Naive thymus-derived CD4-positive, alpha-beta T cell (primary cell): ENCODE results near the gene RETSAT. TPM values are rescaled to one million over a fixed set of nuclear protein-coding genes. Genes with fewer than 3 reads are reported as not detected.
"Not testable (repeated sequence)": the region's sequence is repeated elsewhere in the genome, so short reads cannot be mapped to it uniquely, and the experiment has no call there.

Source experiments
- ATAC-seq: fragments of 150-1000 bp; cut with Tn5 transposase; 2 replicates; pipeline ENCODE4 v1.10.0; 2021; ENCODE audit warnings: mild to moderate bottlenecking, moderate library complexity
- CTCF ChIA-PET: fragments of 350-600 bp; sonication (Branson Sonifier 250); formaldehyde crosslinking; loops from one replicate; lab custom pipeline; 2021; ENCODE audit warnings: antibody characterized with exemption; lab: Charles Lee
- POLR2A ChIA-PET: fragments of 350-600 bp; sonication (Branson Sonifier 250); formaldehyde crosslinking; loops from one replicate; lab custom pipeline; 2021; ENCODE audit warnings: antibody characterized with exemption, inconsistent platforms; lab: Charles Lee
- DNase-seq, 9 donors: peaks; one replicate each; pipeline versions ENCODE4 v3.0.0 to v3.0.0-alpha.2; 2020 to 2022; ENCODE audit warnings: mixed read lengths in 1 of 9
- H3K27ac ChIP-seq: one replicate; pipeline ENCODE4 v1.7.0; 2013; ENCODE audit warnings: mild to moderate bottlenecking, low read depth, low read length, moderate library complexity
- H3K27me3 ChIP-seq, 2 donors: one replicate each; pipeline ENCODE4 v1.7.0; 2013; ENCODE audit warnings: low read length in 2 of 2, mild to moderate bottlenecking in 2 of 2, moderate library complexity in 2 of 2; ENCODE audit not compliant: control insufficient read depth in 2 of 2, insufficient read depth in 2 of 2
- H3K36me3 ChIP-seq, 3 experiments: 1 replicate in 2 of 3; 2 replicates in 1 of 3; pipeline ENCODE4 v1.7.0; 2013; ENCODE audit warnings: low read length in 3 of 3, mild to moderate bottlenecking in 3 of 3, moderate library complexity in 1 of 3; ENCODE audit not compliant: insufficient read depth in 3 of 3, control insufficient read depth in 2 of 3
- H3K4me1 ChIP-seq, 2 donors: one replicate each; pipeline ENCODE4 v1.7.0; 2013; ENCODE audit warnings: low read length in 2 of 2, mild to moderate bottlenecking in 2 of 2, moderate library complexity in 1 of 2; ENCODE audit not compliant: control insufficient read depth in 2 of 2, insufficient read depth in 2 of 2
- H3K4me3 ChIP-seq: 2 replicates; pipeline ENCODE4 v1.7.0; 2013; ENCODE audit warnings: mild to moderate bottlenecking, low read length
- H3K9me3 ChIP-seq, 3 experiments: 1 replicate in 2 of 3; 2 replicates in 1 of 3; pipeline ENCODE4 v1.7.0; 2013; ENCODE audit warnings: low read length in 3 of 3; ENCODE audit not compliant: control insufficient read depth in 2 of 3
- H3K27ac Mint-ChIP-seq, 9 donors: one replicate each; pipeline ENCODE4 v1.8.0; 2020 to 2022; ENCODE audit warnings: mixed read lengths in 9 of 9, mild to moderate bottlenecking in 8 of 9, moderate library complexity in 5 of 9, inconsistent platforms in 2 of 9
- H3K27me3 Mint-ChIP-seq, 5 donors: one replicate each; pipeline ENCODE4 v1.8.0; 2021 to 2022; ENCODE audit warnings: mixed read lengths in 5 of 5, mild to moderate bottlenecking in 1 of 5
- H3K36me3 Mint-ChIP-seq, 5 donors: one replicate each; pipeline ENCODE4 v1.8.0; 2020 to 2022; ENCODE audit warnings: mixed read lengths in 5 of 5, mild to moderate bottlenecking in 3 of 5, inconsistent platforms in 1 of 5
- H3K4me1 Mint-ChIP-seq, 7 donors: one replicate each; pipeline ENCODE4 v1.8.0; 2020 to 2022; ENCODE audit warnings: mixed read lengths in 7 of 7, mild to moderate bottlenecking in 3 of 7, inconsistent platforms in 1 of 7
- H3K4me3 Mint-ChIP-seq, 10 donors: one replicate each; pipeline ENCODE4 v1.8.0; 2020 to 2022; ENCODE audit warnings: mild to moderate bottlenecking in 10 of 10, mixed read lengths in 10 of 10, moderate library complexity in 6 of 10, inconsistent platforms in 2 of 10
- H3K9me3 Mint-ChIP-seq, 11 donors: one replicate each; pipeline ENCODE4 v1.8.0; 2020 to 2022; ENCODE audit warnings: mixed read lengths in 11 of 11, mild to moderate bottlenecking in 4 of 11, inconsistent platforms in 1 of 11, moderate library complexity in 1 of 11
- intact Hi-C, 2 donors: fragments of 100-400 bp; cut with micrococcal nuclease; formaldehyde crosslinking; loops; one replicate each; pipeline ENCODE4 v1.15.1; 2023
- polyA plus RNA-seq, 2 donors: library from polyadenylated mRNA; unstranded; fragments of 300-500 nt; fragmentation: Illumina TruSeq; gene quantifications; one replicate each; pipeline ENCODE4 v1.2.3, GENCODE V29; 2021
- total RNA-seq, 6 experiments: library from RNA in 5 of 6; stranded (reverse) in 5 of 6; gene quantifications; 1 replicate in 5 of 6; 2 replicates in 1 of 6; pipeline ENCODE4 v1.2.3 and lab custom pipeline; 2021 to 2026

Gene RETSAT
- total and polyA plus RNA-seq, 7 experiments from 2014 or later, result 8.9 to 30.5 (median 19.5) TPM

- no peaks in the 10 kb centered on the region for H3K27me3 ChIP-seq
- peaks cover 34 to 65% (median 52%) of the 10 kb centered on the region in 5 donors for H3K36me3 Mint-ChIP-seq
- no peaks in the 10 kb centered on the region for H3K27me3 Mint-ChIP-seq
- no peaks in the 10 kb centered on the region for H3K4me1 Mint-ChIP-seq
- H3K9me3 ChIP-seq, result no peaks in the 10 kb centered on the region
- peak overlapping the region in 1 of 9 donors; percentile 77 for H3K27ac Mint-ChIP-seq
- DNase-seq, result no peak
- no peak for ATAC-seq
- ChIA-PET CTCF (no interaction called here), POLR2A (interaction anchor here (0.9 kb wide), 1 partner anchor 185 kb away, joined by 3 read pairs; the partner anchor contains the start of gene GGCX)
- H3K4me3 ChIP-seq, result no peak overlapping the region
- peaks cover 0 to 36% (median 8%) of the 10 kb centered on the region in 3 experiments for H3K36me3 ChIP-seq
- H3K4me1 ChIP-seq, result no peaks in the 10 kb centered on the region
- intact Hi-C loops, result no loop called here
- H3K27ac ChIP-seq, result no peak overlapping the region
- no peak overlapping the region for H3K4me3 Mint-ChIP-seq
- H3K9me3 Mint-ChIP-seq, result peaks cover 0 to 17% (median 2%) of the 10 kb centered on the region in 11 donors
Observed at GRCh38 chr2:85376291-85377065, 22.1 kb upstream of the RETSAT start.

GRCh38 chr2:85371045-85371444 is 16.7 kb upstream of the RETSAT start:
- ATAC-seq (no peak), DNase-seq (no peak)
- peaks cover 0 to 24% (median 0%) of the 10 kb centered on the region in 3 experiments for H3K36me3 ChIP-seq
- Mint-ChIP-seq H3K4me3 (no peak overlapping the region), H3K9me3 (no peaks in the 10 kb centered on the region), H3K27ac (no peak overlapping the region), H3K4me1 (peaks cover 0 to 2% (median 0%) of the 10 kb centered on the region in 7 donors), H3K36me3 (peaks cover 6 to 36% (median 29%) of the 10 kb centered on the region in 5 donors), H3K27me3 (no peaks in the 10 kb centered on the region)
- ChIA-PET POLR2A (interaction anchor here (1.0 to 1.5 kb wide), 2 partner anchors 17 to 44 kb away, joined by 3 to 7 read pairs; partner anchors contain the start of genes RETSAT and TGOLN2), CTCF (interaction anchor here (0.7 to 1.3 kb wide), 2 partner anchors 17 to 181 kb away, joined by 3 to 4 read pairs; no protein-coding TSS in a partner anchor)
- intact Hi-C loops, result no loop called here
- H3K4me1 ChIP-seq, result no peaks in the 10 kb centered on the region
- H3K27ac ChIP-seq, result no peak overlapping the region
- H3K27me3 ChIP-seq, result no peaks in the 10 kb centered on the region
- no peaks in the 10 kb centered on the region for H3K9me3 ChIP-seq
- H3K4me3 ChIP-seq, result no peak overlapping the region

GRCh38 chr2:85369500-85369899 is 15.2 kb upstream of the RETSAT start:
- intact Hi-C loops, result no loop called here
- peaks cover 6 to 27% (median 17%) of the 10 kb centered on the region in 5 donors for H3K36me3 Mint-ChIP-seq
- no peak overlapping the region for H3K4me3 Mint-ChIP-seq
- no peak overlapping the region for H3K27ac ChIP-seq
- no peaks in the 10 kb centered on the region for H3K27me3 Mint-ChIP-seq
- H3K36me3 ChIP-seq, result peaks cover 0 to 24% (median 0%) of the 10 kb centered on the region in 3 experiments
- ChIA-PET CTCF (interaction anchor here (0.7 to 0.8 kb wide), 2 partner anchors 104 to 250 kb away, joined by 3 to 5 read pairs; no protein-coding TSS in a partner anchor), POLR2A (interaction anchor here (0.7 to 1.5 kb wide), 3 partner anchors 16 to 169 kb away, joined by 3 to 7 read pairs (median 3); partner anchors contain the start of gene RETSAT)
- H3K27ac Mint-ChIP-seq, result no peak overlapping the region
- DNase-seq (no peak), ATAC-seq (no peak)
- H3K4me1 Mint-ChIP-seq, result peaks cover 0 to 2% (median 0%) of the 10 kb centered on the region in 7 donors
- no peaks in the 10 kb centered on the region for H3K9me3 ChIP-seq
- H3K27me3 ChIP-seq, result no peaks in the 10 kb centered on the region
- no peaks in the 10 kb centered on the region for H3K9me3 Mint-ChIP-seq
- H3K4me1 ChIP-seq, result no peaks in the 10 kb centered on the region
- no peak overlapping the region for H3K4me3 ChIP-seq

- Histone ChIP-seq H3K9me3 (no peaks in the 10 kb centered on the region), H3K36me3 (peaks cover 0 to 24% (median 0%) of the 10 kb centered on the region in 3 experiments), H3K4me3 (no peak overlapping the region), H3K4me1 (no peaks in the 10 kb centered on the region), H3K27me3 (no peaks in the 10 kb centered on the region), H3K27ac (no peak overlapping the region)
- Mint-ChIP-seq H3K4me1 (peaks cover 0 to 2% (median 0%) of the 10 kb centered on the region in 7 donors), H3K9me3 (no peaks in the 10 kb centered on the region), H3K27me3 (no peaks in the 10 kb centered on the region), H3K27ac (no peak overlapping the region), H3K4me3 (no peak overlapping the region), H3K36me3 (peaks cover 4 to 25% (median 14%) of the 10 kb centered on the region in 5 donors)
- ChIA-PET CTCF (interaction anchor here (0.7 kb wide), 1 partner anchor 251 kb away, joined by 3 read pairs; no protein-coding TSS in a partner anchor), POLR2A (no interaction called here)
- ATAC-seq, result no peak
- intact Hi-C loops, result no loop called here
- DNase-seq, result no peak
Observed at GRCh38 chr2:85368921-85369320, 14.6 kb upstream of the RETSAT start.

- Histone ChIP-seq H3K27me3 (no peaks in the 10 kb centered on the region), H3K36me3 (peaks cover 0 to 40% (median 0%) of the 10 kb centered on the region in 3 experiments), H3K4me1 (no peaks in the 10 kb centered on the region), H3K27ac (no peak overlapping the region), H3K9me3 (no peaks in the 10 kb centered on the region), H3K4me3 (no peak overlapping the region)
- H3K4me3 Mint-ChIP-seq, result no peak overlapping the region
- no peak for ATAC-seq
- H3K9me3 Mint-ChIP-seq, result no peaks in the 10 kb centered on the region
- H3K27ac Mint-ChIP-seq, result no peak overlapping the region
- peaks cover 0 to 2% (median 0%) of the 10 kb centered on the region in 7 donors for H3K4me1 Mint-ChIP-seq
- CTCF ChIA-PET, result no interaction called here
- no peak for DNase-seq
- intact Hi-C loops, result no loop called here
- H3K36me3 Mint-ChIP-seq, result peaks cover 7 to 30% (median 15%) of the 10 kb centered on the region in 5 donors
- POLR2A ChIA-PET, result no interaction called here
- no peaks in the 10 kb centered on the region for H3K27me3 Mint-ChIP-seq
Observed at GRCh38 chr2:85367180-85367579, 12.9 kb upstream of the RETSAT start.

GRCh38 chr2:85362653-85363387 is 8.5 kb upstream of the RETSAT start:
- H3K36me3 ChIP-seq, result peaks cover 0 to 40% (median 0%) of the 10 kb centered on the region in 3 experiments
- POLR2A ChIA-PET, ATAC-seq, intact Hi-C loops, H3K27ac ChIP-seq, DNase-seq, H3K4me3 ChIP-seq, H3K4me1 ChIP-seq, CTCF ChIA-PET, H3K27me3 Mint-ChIP-seq, H3K27ac Mint-ChIP-seq, H3K4me3 Mint-ChIP-seq, H3K9me3 ChIP-seq, H3K27me3 ChIP-seq, H3K9me3 Mint-ChIP-seq: not testable (repeated sequence)
- H3K4me1 Mint-ChIP-seq, result peaks cover 8 to 14% (median 11%) of the 10 kb centered on the region in 7 donors
- peaks cover 7 to 41% (median 25%) of the 10 kb centered on the region in 5 donors for H3K36me3 Mint-ChIP-seq
